KMS-11 (cell line): ENCODE data around the gene EPC2.

ENCODE experiments used
- H2AFZ ChIP-seq: fragments of 200-600 bp; sonication (generic); 2 replicates; pipeline ENCODE4 v1.6.1; 2016; ENCODE audit warnings: antibody characterized with exemption, mixed run types, low read depth
- H3K27ac ChIP-seq: fragments of 200-600 bp; sonication (generic); 2 replicates; pipeline ENCODE4 v1.6.1; 2016; ENCODE audit warnings: mild to moderate bottlenecking, mixed run types
- H3K27me3 ChIP-seq: fragments of 200-600 bp; sonication (generic); 2 replicates; pipeline ENCODE4 v1.6.1; 2017; ENCODE audit warnings: mild to moderate bottlenecking, low read depth, mixed run types, moderate library complexity; ENCODE audit not compliant: insufficient read depth
- H3K36me3 ChIP-seq: fragments of 200-600 bp; sonication (generic); 2 replicates; pipeline ENCODE4 v1.6.1; 2017; ENCODE audit warnings: mild to moderate bottlenecking, mixed run types; ENCODE audit not compliant: insufficient read depth
- H3K4me1 ChIP-seq: fragments of 200-600 bp; sonication (generic); 2 replicates; pipeline ENCODE4 v1.6.1; 2016; ENCODE audit warnings: mild to moderate bottlenecking, low read depth, mixed run types; ENCODE audit not compliant: poor library complexity, severe bottlenecking
- H3K4me2 ChIP-seq: fragments of 200-600 bp; sonication (generic); 2 replicates; pipeline ENCODE4 v1.7.0; 2016; ENCODE audit warnings: mild to moderate bottlenecking, mixed run types
- H3K4me3 ChIP-seq: fragments of 200-600 bp; sonication (generic); IDR thresholded peaks from 2 replicates; pipeline ENCODE4 v1.6.1; 2017; ENCODE audit warnings: low read depth, low read length, mixed read lengths; ENCODE audit not compliant: insufficient read depth
- H3K79me2 ChIP-seq: fragments of 200-600 bp; sonication (generic); 2 replicates; pipeline ENCODE4 v1.6.1; 2016; ENCODE audit warnings: low read depth, mixed run types; ENCODE audit not compliant: insufficient read depth
- H3K9ac ChIP-seq: fragments of 200-600 bp; sonication (generic); 2 replicates; pipeline ENCODE4 v1.6.1; 2016; ENCODE audit warnings: mild to moderate bottlenecking, mixed run types
- H4K20me1 ChIP-seq: fragments of 200-600 bp; sonication (generic); 2 replicates; pipeline ENCODE4 v1.6.1; 2016; ENCODE audit warnings: mild to moderate bottlenecking, mixed run types; ENCODE audit not compliant: insufficient read depth
- TF ChIP-seq, protein P1 (sequence below): fragments of 200-600 bp; sonication (generic); conservative IDR thresholded peaks from 2 replicates; pipeline ENCODE4 v1.6.1; 2017; ENCODE audit warnings: low read depth, mild to moderate bottlenecking, antibody characterized with exemption, low read length, moderate library complexity, mixed read lengths

EPC2 gene

DNA sequence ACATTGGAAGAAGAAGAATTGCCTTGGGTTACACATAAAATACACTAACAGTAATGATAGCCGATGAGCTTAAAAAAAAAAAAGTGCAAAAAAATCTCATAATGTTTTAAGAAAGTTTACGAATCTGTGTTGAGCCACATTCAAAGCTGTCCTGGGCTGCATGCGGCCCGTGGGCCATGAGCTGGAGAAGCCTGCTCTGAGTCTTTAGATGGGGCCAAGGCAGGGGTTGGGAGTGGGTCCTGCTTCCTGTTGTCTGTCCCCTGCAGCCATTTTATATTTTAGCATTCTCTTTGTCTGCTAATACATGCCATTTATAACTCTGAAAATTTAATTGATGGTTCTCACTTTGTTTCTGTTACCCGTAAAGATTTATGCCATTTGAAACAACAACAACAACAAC is 93.2 kb downstream of the EPC2 start:
- Histone ChIP-seq H4K20me1 (no peaks in the 10 kb centered on the region), H3K27ac (no peak overlapping the region), H3K4me2 (no peak overlapping the region), H3K27me3 (no peaks in the 10 kb centered on the region), H3K9ac (no peak overlapping the region), H3K4me1 (no peaks in the 10 kb centered on the region), H2AFZ (no peak overlapping the region), H3K4me3 (no peak overlapping the region), H3K36me3 (no peaks in the 10 kb centered on the region), H3K79me2 (no peaks in the 10 kb centered on the region; the same call in 1 of the 2 replicates)
- TF ChIP-seq, protein P1, sequence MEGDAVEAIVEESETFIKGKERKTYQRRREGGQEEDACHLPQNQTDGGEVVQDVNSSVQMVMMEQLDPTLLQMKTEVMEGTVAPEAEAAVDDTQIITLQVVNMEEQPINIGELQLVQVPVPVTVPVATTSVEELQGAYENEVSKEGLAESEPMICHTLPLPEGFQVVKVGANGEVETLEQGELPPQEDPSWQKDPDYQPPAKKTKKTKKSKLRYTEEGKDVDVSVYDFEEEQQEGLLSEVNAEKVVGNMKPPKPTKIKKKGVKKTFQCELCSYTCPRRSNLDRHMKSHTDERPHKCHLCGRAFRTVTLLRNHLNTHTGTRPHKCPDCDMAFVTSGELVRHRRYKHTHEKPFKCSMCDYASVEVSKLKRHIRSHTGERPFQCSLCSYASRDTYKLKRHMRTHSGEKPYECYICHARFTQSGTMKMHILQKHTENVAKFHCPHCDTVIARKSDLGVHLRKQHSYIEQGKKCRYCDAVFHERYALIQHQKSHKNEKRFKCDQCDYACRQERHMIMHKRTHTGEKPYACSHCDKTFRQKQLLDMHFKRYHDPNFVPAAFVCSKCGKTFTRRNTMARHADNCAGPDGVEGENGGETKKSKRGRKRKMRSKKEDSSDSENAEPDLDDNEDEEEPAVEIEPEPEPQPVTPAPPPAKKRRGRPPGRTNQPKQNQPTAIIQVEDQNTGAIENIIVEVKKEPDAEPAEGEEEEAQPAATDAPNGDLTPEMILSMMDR = no peak

DNA sequence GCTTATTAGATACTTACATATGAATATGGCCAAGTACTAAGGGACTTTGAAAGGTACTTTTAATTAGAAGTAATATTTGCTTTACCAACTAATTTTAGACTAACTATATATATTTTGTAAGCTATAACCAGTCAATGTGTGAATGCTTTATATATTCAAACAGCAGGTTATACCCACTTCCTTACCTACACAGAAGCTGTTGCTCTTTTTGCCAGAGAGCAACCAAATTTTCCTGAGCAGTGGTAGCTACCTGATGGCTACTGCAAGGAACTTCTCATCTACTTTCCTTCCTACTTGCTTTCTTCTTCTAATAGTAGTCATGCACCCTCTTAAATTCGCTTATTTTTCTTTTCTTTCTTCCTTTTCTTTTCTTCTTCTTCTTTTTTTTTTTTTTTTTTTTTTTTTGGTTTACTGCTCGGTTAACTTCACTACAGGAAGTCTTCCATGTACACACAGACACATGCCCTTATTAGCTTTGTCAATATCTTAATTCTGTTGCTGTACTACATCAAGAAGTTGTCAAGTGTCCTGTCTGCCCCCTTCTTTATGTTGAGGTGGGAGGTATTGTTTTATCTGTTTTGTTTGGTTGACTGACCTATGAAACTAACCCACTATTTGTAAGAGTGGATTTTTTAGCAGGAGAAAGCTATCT is 95.0 kb downstream of the EPC2 start:
- H3K4me1 ChIP-seq = no peaks in the 10 kb centered on the region
- no peak overlapping the region for H3K9ac ChIP-seq
- H3K4me3 ChIP-seq = no peak overlapping the region
- TF ChIP-seq, protein P1 = no peak
- H3K27me3 ChIP-seq = no peaks in the 10 kb centered on the region
- H4K20me1 ChIP-seq = no peaks in the 10 kb centered on the region
- H3K27ac ChIP-seq = no peak overlapping the region
- H3K36me3 ChIP-seq = no peaks in the 10 kb centered on the region
- no peak overlapping the region for H3K4me2 ChIP-seq
- no peaks in the 10 kb centered on the region; the same call in 1 of the 2 replicates for H3K79me2 ChIP-seq
- H2AFZ ChIP-seq = no peak overlapping the region

DNA sequence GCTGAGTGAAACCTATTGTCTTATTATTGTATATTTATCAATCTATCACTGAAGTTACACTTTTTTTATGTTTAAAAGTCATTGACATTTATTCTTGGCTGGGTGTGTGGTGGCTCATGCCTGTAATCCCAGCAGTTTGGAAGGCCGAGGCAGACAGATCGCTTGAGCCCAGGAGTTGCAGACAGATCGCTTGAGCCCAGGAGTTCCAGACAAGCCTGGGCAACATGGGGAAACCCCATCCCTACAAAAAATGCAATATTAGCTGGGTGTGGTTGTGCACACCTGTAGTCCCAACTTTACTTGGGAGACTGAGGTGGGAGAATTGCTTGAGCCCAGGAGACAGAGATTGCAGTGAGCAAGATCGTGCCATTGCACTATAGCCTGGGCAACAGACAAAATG is 97.8 kb downstream of the EPC2 start:
- H3K79me2 ChIP-seq = no peaks in the 10 kb centered on the region
- TF ChIP-seq, protein P1 = no peak
- H3K27ac ChIP-seq = no peak overlapping the region
- no peak overlapping the region for H2AFZ ChIP-seq
- no peaks in the 10 kb centered on the region for H3K36me3 ChIP-seq
- H3K4me3 ChIP-seq = no peak overlapping the region
- H4K20me1 ChIP-seq = no peaks in the 10 kb centered on the region
- no peak overlapping the region for H3K9ac ChIP-seq
- no peak overlapping the region for H3K4me2 ChIP-seq
- H3K4me1 ChIP-seq = no peaks in the 10 kb centered on the region
- H3K27me3 ChIP-seq = no peaks in the 10 kb centered on the region

- Histone ChIP-seq H3K4me1 (no peaks in the 10 kb centered on the region), H3K79me2 (no peaks in the 10 kb centered on the region), H2AFZ (no peak overlapping the region), H3K9ac (no peak overlapping the region), H3K27ac (no peak overlapping the region), H4K20me1 (no peaks in the 10 kb centered on the region), H3K36me3 (no peaks in the 10 kb centered on the region), H3K27me3 (no peaks in the 10 kb centered on the region), H3K4me3 (no peak overlapping the region), H3K4me2 (no peak overlapping the region)
- TF ChIP-seq, protein P1 = no peak
Observed at GRCh38 chr2:148745151-148745851, 100.8 kb downstream of the EPC2 start.
